ENCODE measurements around the gene PPM1N.

- no peak for TF ChIP-seq POLR2AphosphoS5 (IDR thresholded peaks at IDR 0.05; ENCODE audit: low read depth, low read length)
- no peak for TF ChIP-seq POLR2A (IDR thresholded peaks at IDR 0.05; ENCODE audit: low read depth, low read length)
- TF ChIP-seq TAF1 (IDR thresholded peaks at IDR 0.05; ENCODE audit: low read depth, low read length), result no peak
- no peak for TF ChIP-seq SPI1 (IDR thresholded peaks at IDR 0.05; ENCODE audit: low read depth, low read length)
- TF ChIP-seq PAX5 (IDR thresholded peaks at IDR 0.05; ENCODE audit: insufficient read depth, low read length, severe bottlenecking), result no peak
Observed at GRCh38 chr19:45526971-45527370, 28.7 kb downstream of the PPM1N start.

Measured in GM12891 (cell line).